Measurements from ENCODE around the gene SRCIN1. TPM values are rescaled to one million over a fixed set of nuclear protein-coding genes. Genes with fewer than 3 reads are reported as not detected.
"Not testable (repeated sequence)": the region's sequence is repeated elsewhere in the genome, so short reads cannot be mapped to it uniquely, and the experiment has no call there.

Gene SRCIN1
- total RNA-seq, 4 donors from 2014 or later, result 1.8 to 8.8 (median 5.2) TPM

- intact Hi-C loops (cut with DNase I; ENCODE audit: low total_unique reads), result no loop called here
- H3K4me1 ChIP-seq, result no peaks in the 10 kb centered on the region
- no peaks in the 10 kb centered on the region for H3K9me3 ChIP-seq
- no peak overlapping the region for H3K4me3 ChIP-seq
- WGBS, 2 donors (ENCODE audit: low coverage in 1 of 2), result 84 to 93% methylated on average over 2 of the region's 2 CpGs
- peaks cover 12% of the 10 kb centered on the region for H3K27me3 ChIP-seq
- no peak for DNase-seq
- no peaks in the 10 kb centered on the region for H3K36me3 ChIP-seq
- TF ChIP-seq, protein P1, sequence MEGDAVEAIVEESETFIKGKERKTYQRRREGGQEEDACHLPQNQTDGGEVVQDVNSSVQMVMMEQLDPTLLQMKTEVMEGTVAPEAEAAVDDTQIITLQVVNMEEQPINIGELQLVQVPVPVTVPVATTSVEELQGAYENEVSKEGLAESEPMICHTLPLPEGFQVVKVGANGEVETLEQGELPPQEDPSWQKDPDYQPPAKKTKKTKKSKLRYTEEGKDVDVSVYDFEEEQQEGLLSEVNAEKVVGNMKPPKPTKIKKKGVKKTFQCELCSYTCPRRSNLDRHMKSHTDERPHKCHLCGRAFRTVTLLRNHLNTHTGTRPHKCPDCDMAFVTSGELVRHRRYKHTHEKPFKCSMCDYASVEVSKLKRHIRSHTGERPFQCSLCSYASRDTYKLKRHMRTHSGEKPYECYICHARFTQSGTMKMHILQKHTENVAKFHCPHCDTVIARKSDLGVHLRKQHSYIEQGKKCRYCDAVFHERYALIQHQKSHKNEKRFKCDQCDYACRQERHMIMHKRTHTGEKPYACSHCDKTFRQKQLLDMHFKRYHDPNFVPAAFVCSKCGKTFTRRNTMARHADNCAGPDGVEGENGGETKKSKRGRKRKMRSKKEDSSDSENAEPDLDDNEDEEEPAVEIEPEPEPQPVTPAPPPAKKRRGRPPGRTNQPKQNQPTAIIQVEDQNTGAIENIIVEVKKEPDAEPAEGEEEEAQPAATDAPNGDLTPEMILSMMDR (IDR thresholded peaks at IDR 0.05), result no peak
- TF ChIP-seq POLR2AphosphoS5 (IDR thresholded peaks at IDR 0.05) (no peak), EP300 (IDR thresholded peaks at IDR 0.05; ENCODE audit: low read depth) (no peak), POLR2A (IDR thresholded peaks at IDR 0.05) (no peak)
- in situ Hi-C loops (cut with MboI; ENCODE audit: low pct_ligation_motif_present in 1 of 4, low pct_unique_long_range_greater_than_20kb in 1 of 4, low sequenced_read_pairs in 3 of 4), result no loop called here
- no peak overlapping the region for H3K27ac ChIP-seq
These were observed 22.2 kb upstream of the SRCIN1 start for GRCh38 chr17:38627957-38628356.

DNA sequence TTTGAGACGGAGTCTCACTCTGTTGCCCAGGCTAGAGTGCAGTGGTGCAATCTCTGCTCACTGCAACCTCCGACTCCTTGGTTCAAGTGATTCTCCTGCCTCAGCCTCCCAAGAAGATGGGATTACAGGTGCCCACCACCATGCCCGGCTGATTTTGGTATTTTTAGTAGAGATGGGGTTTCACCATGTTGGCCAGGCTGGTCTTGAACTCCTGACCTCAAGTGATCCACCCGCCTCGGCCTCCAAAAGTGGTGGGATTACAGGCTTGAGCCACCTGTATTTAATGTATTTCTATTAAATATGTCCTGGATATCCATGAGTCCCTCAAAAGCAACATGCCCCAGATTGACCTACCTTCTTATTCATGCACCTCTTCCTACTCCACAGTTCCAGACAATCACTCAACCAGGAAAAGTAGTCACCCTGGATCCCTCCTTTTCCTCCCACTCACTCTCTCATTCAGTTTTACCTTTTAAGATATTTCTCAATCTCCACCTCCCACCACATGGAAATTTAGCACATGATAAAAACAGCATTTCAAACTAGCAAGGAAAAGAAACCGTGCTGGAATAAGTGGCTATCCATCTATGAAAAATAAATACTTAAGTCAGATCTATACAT is 21.0 kb upstream of the SRCIN1 start:
- H3K9me3 ChIP-seq; in situ Hi-C loops (cut with MboI; ENCODE audit: low pct_ligation_motif_present in 1 of 4, low pct_unique_long_range_greater_than_20kb in 1 of 4, low sequenced_read_pairs in 3 of 4); H3K4me3 ChIP-seq; H3K36me3 ChIP-seq; DNase-seq; intact Hi-C loops (cut with DNase I; ENCODE audit: low total_unique reads); H3K4me1 ChIP-seq; H3K27ac ChIP-seq: not testable (repeated sequence)
- H3K27me3 ChIP-seq, result peaks cover 22% of the 10 kb centered on the region
- WGBS, 2 donors (ENCODE audit: low coverage in 1 of 2), result 85 to 89% methylated on average over 5 to 6 of the region's 6 CpGs

DNA sequence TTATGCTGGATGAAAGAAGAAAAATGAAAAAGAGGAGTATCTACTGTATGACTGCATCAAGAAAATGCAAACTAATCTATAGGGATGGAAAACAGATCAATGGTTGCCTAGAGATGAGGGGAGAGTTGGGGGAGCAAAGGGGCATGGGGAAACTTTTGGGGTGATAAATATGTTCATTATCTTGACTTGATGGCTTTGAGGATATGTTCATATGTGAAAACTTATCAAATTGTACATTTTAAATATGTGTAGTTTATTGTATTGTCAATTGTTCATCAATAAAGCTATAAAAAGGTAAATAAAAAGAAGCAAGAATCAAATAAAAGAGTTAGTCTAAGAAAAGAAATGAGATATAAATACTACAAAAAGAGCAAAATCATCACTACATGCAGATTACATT is 19.7 kb upstream of the SRCIN1 start:
- Histone ChIP-seq H3K4me3 (no peak overlapping the region), H3K27ac (no peak overlapping the region), H3K27me3 (peaks cover 28% of the 10 kb centered on the region), H3K9me3 (no peaks in the 10 kb centered on the region), H3K36me3 (no peaks in the 10 kb centered on the region), H3K4me1 (no peaks in the 10 kb centered on the region)
- TF ChIP-seq POLR2AphosphoS5 (IDR thresholded peaks at IDR 0.05) (no peak), POLR2A (IDR thresholded peaks at IDR 0.05) (no peak), EP300 (IDR thresholded peaks at IDR 0.05; ENCODE audit: low read depth) (no peak)
- TF ChIP-seq, protein P1 (IDR thresholded peaks at IDR 0.05), result no peak
- intact Hi-C loops (cut with DNase I; ENCODE audit: low total_unique reads), result no loop called here
- no peak for DNase-seq
- in situ Hi-C loops (cut with MboI; ENCODE audit: low pct_ligation_motif_present in 1 of 4, low pct_unique_long_range_greater_than_20kb in 1 of 4, low sequenced_read_pairs in 3 of 4), result no loop called here

GRCh38 chr17:38624782-38625355 is 19.1 kb upstream of the SRCIN1 start:
- H3K9me3 ChIP-seq; H3K4me1 ChIP-seq; intact Hi-C loops (cut with DNase I; ENCODE audit: low total_unique reads); H3K4me3 ChIP-seq; DNase-seq; H3K36me3 ChIP-seq; in situ Hi-C loops (cut with MboI; ENCODE audit: low pct_ligation_motif_present in 1 of 4, low pct_unique_long_range_greater_than_20kb in 1 of 4, low sequenced_read_pairs in 3 of 4); H3K27ac ChIP-seq: not testable (repeated sequence)
- WGBS, 2 donors (ENCODE audit: low coverage in 1 of 2), result 58 to 70% methylated on average over 12 to 14 of the region's 14 CpGs
- peaks cover 28% of the 10 kb centered on the region for H3K27me3 ChIP-seq

- Histone ChIP-seq H3K27me3 (peaks cover 35% of the 10 kb centered on the region), H3K36me3 (no peaks in the 10 kb centered on the region), H3K4me1 (peaks cover 0 to 5% (median 2%) of the 10 kb centered on the region in 4 donors), H3K27ac (no peak overlapping the region), H3K9me3 (no peaks in the 10 kb centered on the region), H3K4me3 (no peak overlapping the region)
- WGBS, 2 donors (ENCODE audit: low coverage in 1 of 2), result 52 to 62% methylated on average over 2 of the region's 2 CpGs
- DNase-seq, result no peak
- in situ Hi-C loops (cut with MboI; ENCODE audit: low pct_ligation_motif_present in 1 of 4, low pct_unique_long_range_greater_than_20kb in 1 of 4, low sequenced_read_pairs in 3 of 4) (no loop called here), intact Hi-C loops (cut with DNase I; ENCODE audit: low total_unique reads) (no loop called here)
- no peak for TF ChIP-seq POLR2A (IDR thresholded peaks at IDR 0.05)
- TF ChIP-seq, protein P1 (IDR thresholded peaks at IDR 0.05), result no peak
- no peak for TF ChIP-seq EP300 (IDR thresholded peaks at IDR 0.05; ENCODE audit: low read depth)
- TF ChIP-seq POLR2AphosphoS5 (IDR thresholded peaks at IDR 0.05), result no peak
These were observed 15.8 kb upstream of the SRCIN1 start for GRCh38 chr17:38621538-38621937.
